Fibroblast of pulmonary artery (primary cell): Measurements from ENCODE around the gene PRF1.
"Not testable (repeated sequence)": the region's sequence is repeated elsewhere in the genome, so short reads cannot be mapped to it uniquely, and the experiment has no call there.

Source experiments
- DNase-seq: peaks from one replicate; pipeline ENCODE4 v3.0.0-alpha.2; 2010; ENCODE audit warnings: low read depth
- H3K4me3 ChIP-seq: replicated peaks from 2 replicates; pipeline ENCODE4 v1.5.1; 2011; ENCODE audit warnings: low read depth, mild to moderate bottlenecking, control low read depth, low read length, moderate library complexity
- CTCF ChIP-seq: IDR thresholded peaks from 2 replicates; pipeline ENCODE4 v1.5.1; 2011; ENCODE audit warnings: mild to moderate bottlenecking, control low read depth, low read length, inconsistent platforms; ENCODE audit errors: missing control alignments

The PRF1 gene

GRCh38 chr10:70639640-70640383 lies 37.3 kb upstream of the PRF1 start:
- not testable (repeated sequence) for H3K4me3 ChIP-seq, DNase-seq

- not testable (repeated sequence) for DNase-seq, H3K4me3 ChIP-seq
These were observed 32.0 kb upstream of the PRF1 start for GRCh38 chr10:70634515-70634914.

GRCh38 chr10:70634011-70634410 lies 31.5 kb upstream of the PRF1 start:
- DNase-seq: no peak
- H3K4me3 ChIP-seq: no peak overlapping the region

GRCh38 chr10:70631735-70632134 lies 29.2 kb upstream of the PRF1 start:
- not testable (repeated sequence) for H3K4me3 ChIP-seq, DNase-seq

More at GRCh38 chr10:70634011-70634410, 31.5 kb upstream of the PRF1 start:
- no peak for TF ChIP-seq CTCF

GRCh38 chr10:70629338-70629737 lies 26.8 kb upstream of the PRF1 start:
- TF ChIP-seq CTCF: no peak

GRCh38 chr10:70626056-70626455 lies 23.5 kb upstream of the PRF1 start:
- TF ChIP-seq CTCF: no peak
- DNase-seq: no peak
- no peak overlapping the region for H3K4me3 ChIP-seq

More at GRCh38 chr10:70629338-70629737, 26.8 kb upstream of the PRF1 start:
- no peak overlapping the region for H3K4me3 ChIP-seq
- DNase-seq: no peak

- no peak for TF ChIP-seq CTCF
- no peak overlapping the region for H3K4me3 ChIP-seq
- DNase-seq: peak; percentile 36
These were observed 20.7 kb upstream of the PRF1 start for GRCh38 chr10:70622981-70623844.

GRCh38 chr10:70622541-70622940 lies 20.0 kb upstream of the PRF1 start:
- H3K4me3 ChIP-seq: no peak overlapping the region
- no peak for DNase-seq
- TF ChIP-seq CTCF: no peak
